Stimulated activated CD4-positive, alpha-beta T cell treated with anti-CD3 and anti-CD28 coated beads, Interleukin-15, amount 100 ng/mL, for 48 hours (primary cell): ENCODE measurements around the gene RPRD1B.

Experiments used
- DNase-seq, 2 donors: peaks; one replicate each; pipeline ENCODE4 v3.0.0-alpha.2; 2020; ENCODE audit warnings: low read depth in 2 of 2

RPRD1B gene

GRCh38 chr20:38135271-38135650 lies 101.7 kb downstream of the RPRD1B start:
- no peak for DNase-seq

- no peak for DNase-seq
Measured at GRCh38 chr20:38135651-38136420, 102.3 kb downstream of the RPRD1B start.

GRCh38 chr20:38136421-38137245 lies 103.1 kb downstream of the RPRD1B start:
- DNase-seq = no peak

GRCh38 chr20:38137441-38138037 lies 104.0 kb downstream of the RPRD1B start:
- no peak for DNase-seq

DNA sequence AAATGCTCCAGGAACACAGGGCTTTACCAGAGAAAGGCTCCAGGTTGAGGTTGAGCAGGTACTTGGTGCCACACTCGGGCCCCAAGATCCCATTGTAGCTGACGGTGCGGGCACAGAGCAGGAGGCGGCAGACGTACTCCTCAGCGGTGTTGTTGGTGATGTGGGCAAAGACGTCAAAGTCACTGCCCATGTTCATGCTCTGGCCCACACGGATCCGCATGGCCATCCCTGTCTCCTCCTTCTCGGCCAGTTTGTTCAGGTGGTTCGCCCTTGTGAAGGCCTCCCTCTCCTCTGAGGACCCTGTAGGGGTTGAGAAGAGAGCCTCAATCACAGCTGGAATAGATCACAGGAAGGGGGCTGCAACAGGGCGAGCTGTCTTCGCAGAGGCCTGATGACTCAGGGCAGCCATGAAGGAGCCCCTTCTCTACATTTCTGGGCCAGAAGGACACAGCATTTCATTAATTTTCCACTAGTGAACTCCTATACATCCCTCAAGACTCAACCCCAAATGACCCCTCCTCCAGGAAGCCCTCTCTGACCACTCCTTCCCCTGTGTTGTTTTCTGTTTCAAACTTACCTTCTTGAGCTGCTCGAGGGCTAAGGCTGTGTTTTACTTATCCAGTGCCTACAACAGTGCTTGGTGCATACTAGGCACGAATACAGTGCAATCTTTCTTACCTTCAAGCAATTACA lies 104.7 kb downstream of the RPRD1B start:
- DNase-seq = no peak

DNA sequence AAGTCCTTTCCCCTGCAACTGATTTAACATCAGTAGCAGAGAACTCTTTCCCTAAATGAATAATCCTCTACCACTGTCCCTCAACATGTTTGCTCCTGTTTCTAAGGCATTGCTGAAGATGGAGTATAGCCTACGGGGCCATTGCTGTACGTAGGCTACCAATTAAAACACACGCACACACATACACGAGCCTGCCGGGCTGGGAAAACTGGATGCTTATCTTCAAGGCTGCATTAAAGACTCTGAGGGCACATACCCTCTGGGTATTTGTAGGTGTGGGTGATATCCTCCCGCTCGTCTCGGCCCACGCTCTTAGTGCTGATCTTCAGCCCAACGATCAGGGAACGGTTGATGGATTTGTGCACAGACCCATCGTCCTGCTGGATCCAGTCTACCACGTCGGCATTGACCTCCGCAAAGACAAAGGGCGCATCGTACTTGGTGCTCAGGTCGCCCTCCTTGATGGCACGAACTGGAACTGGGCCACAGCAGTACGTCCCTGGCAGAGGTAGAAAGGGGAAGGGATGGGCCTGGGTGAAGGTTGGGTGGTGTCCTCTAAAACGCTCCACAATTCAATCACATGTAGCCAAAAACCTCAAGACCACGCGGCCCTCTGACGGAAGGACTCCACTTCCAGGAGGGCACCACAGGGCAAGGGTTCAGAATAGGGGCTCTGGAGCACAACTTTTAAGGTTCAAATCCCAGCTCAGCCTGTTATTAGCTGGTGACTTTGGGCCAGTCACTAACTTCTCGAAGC lies 105.8 kb downstream of the RPRD1B start:
- DNase-seq = no peak

GRCh38 chr20:38139977-38140753 lies 106.6 kb downstream of the RPRD1B start:
- no peak for DNase-seq

DNA sequence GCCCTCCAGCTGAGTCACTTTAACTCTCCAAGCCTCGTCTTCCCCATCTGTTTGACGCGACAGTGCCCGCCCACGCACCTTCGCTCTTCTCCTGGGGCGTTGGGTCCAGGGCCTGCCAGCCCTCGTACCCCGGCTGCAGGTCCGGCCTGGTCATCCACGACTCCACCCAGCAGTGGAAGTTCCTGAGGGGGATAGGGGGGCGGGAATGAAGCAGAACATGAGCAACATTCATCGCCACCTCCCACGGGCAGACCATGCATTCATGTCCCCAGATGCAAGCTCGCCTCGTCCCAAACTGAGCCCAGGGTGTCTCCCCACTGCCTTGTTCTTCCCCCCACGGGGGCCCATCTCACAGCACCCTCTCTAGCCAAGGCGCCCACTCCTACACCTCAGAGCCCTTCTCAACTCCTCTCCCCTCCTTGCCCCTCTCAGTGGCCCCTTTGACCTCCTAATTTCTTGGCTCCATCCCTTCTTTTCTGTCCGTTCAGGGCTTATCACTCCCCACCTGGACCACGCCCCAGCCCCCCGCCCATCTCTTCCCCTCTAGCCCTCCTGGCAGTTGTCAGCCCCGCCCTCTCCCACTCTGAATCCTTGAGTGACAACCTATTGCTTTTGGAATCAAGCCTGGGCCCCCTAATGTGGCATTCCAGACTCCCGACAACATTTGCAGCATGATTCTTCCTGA lies 107.8 kb downstream of the RPRD1B start:
- DNase-seq = no peak
